Activated CD4-positive, alpha-beta T cell treated with anti-CD3 and anti-CD28 coated beads, Interleukin-2, amount 50 U/mL, for 48 hours (primary cell): Measurements from ENCODE around the gene DNER.
"Not testable (repeated sequence)": the region's sequence is repeated elsewhere in the genome, so short reads cannot be mapped to it uniquely, and the experiment has no call there.

Source experiments
- DNase-seq, 2 experiments: peaks; one replicate each; pipeline ENCODE4 v3.0.0-alpha.2; 2020

The DNER gene

DNA sequence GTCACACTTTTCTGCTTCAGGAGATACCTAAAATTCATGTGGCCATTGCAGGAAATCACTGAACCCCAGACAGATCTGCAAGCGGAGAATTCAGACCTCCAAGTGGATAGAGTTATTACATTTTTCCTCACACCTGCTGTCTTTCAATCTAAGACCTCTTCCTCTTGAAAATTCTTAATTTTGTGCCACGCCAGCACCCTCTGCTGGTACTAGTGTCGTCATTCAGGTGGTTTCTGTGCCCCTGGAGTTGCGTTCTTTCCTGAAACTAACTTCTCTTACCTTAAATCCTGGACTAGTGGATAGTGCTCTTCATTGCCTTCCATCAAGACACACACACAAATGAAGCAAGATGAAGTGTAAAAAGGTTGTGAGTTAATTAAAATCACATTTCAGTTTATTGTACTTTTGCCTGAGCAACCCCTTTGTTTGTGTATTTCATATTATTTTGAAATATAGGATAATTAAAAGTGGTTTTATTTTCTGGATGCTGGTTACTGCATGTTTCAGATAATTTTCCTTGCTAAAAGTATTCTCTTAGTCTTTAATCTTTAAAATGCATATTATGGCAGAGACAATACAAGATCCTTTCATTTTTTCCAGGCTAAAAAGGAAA lies 1.6 kb upstream of the DNER start:
- peak; percentile 32 to 43 for DNase-seq

DNA sequence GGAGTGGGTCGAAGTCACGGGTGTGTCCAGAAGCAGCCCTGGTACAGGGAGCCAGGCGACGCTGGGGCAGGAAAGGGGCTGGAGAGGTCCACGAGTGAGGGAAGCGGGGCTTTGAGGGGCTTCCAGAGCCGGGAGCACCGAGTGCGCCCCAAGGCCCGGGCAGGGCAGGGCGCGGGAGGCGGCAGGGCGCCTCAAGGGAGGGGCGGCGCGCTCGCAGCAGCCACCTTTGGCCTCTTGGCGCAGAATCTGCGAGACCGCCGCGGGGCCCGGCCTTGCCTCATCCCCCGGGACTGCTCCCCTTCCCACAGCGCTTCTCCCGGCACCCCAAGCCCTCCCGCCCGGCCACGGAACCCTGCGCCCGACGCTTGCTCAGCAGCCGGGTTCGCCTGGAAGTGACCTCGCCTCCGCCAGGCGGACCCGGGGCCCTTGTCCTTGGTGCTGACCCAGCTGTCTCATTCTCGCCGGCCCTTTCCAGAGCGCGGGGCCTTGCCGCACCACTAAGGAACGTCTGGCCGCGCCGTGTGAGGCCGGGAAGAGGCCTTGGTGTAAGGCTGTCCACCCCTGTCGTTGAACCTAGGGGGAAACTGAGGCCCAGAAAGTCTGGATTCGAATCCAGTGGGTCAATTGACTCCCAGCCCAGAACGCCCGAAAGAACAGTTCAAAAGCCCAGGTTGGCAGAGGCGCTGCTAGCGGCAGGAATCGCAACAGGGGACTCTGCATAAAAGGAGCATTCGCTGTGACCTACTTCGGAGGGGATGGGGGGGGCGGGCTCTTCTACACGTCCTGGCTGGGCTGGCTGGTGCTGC lies 584 bp upstream of the DNER start:
- DNase-seq, result peak; percentile 38 to 56

DNA sequence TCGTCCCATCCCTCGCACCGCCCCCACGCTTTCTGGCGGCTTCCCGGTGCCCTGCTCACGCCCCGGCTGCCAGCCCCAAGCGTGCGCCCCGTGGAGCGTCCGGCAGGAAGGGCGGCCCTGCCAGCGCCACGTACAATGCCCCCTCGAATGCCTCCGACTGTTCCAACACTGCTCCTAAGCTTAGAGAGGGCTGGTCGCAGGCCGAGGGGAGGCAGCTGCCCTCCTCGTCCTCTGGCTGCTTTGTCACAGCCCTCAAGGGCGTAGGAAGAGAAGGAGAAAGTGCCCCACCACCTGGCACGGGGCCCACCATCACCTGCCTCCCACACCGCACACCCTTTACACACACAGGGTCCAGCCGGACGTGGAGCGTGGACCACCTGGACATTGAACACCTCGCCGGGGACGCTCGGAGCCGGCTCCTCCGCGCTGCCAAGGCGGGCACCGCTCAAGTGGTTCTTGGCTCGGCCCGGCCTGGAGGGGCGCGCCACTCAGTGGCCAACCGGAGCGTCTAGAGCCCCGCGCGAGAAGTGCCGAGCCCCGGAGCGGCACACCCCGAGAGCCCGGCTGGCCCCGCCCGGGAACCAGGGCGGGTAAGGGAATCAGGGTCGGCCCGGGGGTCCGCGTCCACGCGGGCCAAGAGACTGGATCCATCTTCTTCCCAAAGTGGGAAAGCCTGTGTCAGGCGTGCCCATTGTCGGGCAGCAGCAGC lies 830 bp downstream of the DNER start:
- peak; percentile 7 to 14 for DNase-seq

DNA sequence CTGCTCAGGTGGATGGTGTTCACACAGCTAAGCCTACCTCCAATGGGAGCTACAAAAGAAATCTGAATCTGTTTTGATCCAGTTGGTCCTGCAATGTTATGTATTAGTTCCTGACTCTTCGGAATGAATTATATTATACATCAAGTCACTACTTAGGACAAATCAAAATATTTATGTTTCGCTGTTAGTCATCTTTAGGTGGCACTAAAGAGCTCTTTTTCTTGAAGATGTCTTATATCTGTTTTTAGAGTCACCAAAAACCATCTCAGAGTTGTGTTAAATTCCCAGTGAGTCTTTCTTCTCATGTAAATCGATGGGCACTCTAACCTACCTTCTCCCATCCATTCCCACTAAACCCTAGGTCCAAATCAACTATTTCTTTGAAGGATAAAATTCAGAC lies 2.2 kb downstream of the DNER start:
- no peak for DNase-seq

DNA sequence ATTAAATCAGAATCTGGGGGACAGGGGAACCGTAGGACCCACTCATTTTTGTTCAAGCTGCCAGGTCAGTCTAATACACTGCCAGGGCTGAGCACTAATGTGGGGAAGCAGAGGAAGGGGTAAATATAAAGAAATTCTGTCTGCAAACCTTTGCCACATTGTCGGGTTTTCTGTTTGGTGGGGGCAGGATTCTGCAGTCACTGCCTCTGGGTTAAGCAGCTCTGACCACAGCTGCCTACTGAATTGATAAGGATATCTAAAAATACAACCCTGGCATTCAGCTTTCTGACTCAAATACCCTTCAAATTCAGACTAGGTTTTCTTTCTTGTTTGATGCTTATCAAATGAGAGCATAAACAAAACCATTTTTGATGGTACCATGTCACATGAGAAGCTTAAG lies 6.0 kb downstream of the DNER start:
- no peak for DNase-seq

DNA sequence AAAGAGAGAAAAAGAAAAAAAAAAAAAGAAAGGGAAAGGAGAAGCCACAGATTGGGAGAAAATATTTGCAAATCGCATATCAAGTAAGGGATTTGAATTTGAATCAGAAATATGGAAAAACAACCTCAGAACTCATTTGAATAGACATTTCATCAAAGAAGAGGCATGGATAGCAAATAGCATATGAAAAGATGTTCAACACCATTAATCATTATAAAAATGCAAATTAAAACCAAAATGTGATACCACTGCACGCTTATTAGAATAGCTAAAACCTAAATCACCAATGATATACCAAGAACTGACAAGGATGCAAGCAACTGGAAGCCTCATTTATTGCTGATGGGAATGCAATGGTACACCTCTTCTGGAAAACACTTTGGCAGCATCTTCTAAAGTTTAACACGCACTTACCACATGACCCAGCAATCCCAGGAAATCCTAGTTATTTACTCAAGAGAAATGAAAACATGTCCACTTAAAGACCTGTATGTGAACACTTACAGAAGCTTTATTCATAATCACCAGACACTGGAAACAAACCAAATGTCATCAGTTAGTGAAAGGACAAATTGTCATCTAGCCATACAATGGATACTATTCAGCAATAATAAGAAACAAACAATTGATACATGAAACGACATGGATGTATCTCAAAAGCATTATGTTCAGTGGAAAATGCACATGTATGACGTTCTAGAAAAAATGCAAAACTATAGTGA lies 10.3 kb downstream of the DNER start:
- DNase-seq, result no peak

DNA sequence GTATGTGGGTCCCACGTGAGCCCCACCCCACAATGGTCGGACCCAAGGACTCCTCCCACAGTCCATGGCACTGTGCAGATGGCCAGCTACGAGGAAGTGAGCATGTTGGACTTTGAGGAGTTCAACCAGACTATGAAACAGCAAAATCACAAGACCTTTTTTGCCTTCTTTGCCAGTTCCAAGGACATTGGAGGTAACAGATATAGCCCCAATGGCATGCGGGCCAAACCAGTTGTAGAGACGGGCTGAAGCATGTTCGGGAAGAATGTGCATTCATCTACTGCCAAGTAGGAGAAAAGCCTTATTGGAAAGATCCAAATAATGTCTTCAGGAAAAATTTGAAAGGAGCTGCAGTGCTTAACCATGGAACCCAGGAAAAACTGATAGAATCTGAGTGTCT lies 12.6 kb downstream of the DNER start:
- no peak for DNase-seq

DNA sequence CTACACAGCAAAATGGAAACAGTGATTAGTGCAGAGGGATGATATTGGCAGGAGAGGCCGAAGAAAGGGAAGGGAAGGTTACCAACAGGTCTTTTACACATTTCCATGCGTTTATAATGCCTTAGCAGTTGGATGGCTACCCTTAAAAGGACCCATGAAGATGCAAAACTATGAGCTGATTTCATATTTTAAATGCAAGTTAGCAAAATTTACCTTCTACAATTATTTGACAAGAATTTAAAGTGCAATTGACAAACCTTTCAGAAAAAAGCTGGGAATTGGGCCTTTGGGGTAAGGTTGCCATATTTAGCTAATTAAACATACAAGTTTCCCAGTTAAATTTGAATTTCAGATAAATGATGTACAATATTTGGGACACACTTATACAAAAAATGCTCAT lies 13.3 kb downstream of the DNER start:
- DNase-seq, result no peak

DNA sequence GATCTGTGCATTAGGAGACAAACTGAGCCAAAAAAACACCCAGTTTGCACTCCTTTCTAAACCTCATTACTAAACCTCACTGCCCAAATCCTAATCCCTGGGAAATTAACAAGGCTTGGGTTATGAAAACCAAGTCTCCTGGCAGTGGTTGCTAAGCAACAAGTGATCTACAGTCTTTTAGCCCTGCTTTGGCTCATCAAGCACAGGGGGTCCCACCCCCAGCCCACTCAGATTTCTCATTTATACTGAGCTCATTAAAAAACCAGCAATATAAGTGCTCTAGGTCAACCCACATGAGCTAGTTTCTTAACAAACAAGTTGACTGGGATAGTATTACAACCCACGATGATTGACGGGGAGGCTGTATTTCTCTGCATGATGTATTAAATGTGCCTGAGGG lies 18.4 kb downstream of the DNER start:
- no peak for DNase-seq

DNA sequence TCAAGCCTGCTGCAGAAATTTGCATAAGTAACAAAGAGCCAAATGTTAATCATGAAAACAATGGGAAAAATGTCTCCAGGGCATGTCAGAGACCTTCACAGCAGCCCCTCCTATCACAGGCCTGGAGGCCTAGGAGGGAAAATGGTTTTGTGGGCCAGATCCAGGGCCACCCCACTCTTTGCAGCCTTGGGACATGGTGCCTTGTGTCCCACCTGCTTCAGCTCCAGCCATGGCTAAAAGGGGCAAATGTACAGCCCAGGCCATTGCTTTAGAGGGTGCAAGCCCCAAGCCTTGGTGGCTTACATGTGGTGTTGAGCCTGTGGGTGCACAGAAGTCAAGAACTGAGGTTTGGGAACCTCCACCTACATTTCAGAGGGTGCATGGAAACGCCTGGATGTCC lies 20.5 kb downstream of the DNER start:
- not testable (repeated sequence) for DNase-seq

DNA sequence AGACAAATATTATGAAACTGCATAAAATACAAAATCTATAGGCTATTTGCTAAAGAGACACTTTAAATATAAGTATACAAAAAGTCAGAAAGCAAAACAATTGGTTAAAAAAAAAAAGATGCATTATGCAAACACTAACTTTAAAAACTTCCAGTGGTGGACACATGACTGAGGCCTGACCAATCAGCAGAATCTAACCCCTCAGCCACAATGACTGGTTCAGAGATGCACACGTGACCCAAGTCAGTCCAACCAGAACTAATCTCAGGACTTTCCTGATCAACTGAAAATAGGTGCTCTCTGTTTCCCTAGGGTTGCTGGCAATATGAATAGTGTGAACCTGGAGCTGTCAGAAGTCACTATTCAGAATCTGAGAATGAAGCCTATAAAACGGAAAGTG lies 22.7 kb downstream of the DNER start:
- DNase-seq, result no peak

DNA sequence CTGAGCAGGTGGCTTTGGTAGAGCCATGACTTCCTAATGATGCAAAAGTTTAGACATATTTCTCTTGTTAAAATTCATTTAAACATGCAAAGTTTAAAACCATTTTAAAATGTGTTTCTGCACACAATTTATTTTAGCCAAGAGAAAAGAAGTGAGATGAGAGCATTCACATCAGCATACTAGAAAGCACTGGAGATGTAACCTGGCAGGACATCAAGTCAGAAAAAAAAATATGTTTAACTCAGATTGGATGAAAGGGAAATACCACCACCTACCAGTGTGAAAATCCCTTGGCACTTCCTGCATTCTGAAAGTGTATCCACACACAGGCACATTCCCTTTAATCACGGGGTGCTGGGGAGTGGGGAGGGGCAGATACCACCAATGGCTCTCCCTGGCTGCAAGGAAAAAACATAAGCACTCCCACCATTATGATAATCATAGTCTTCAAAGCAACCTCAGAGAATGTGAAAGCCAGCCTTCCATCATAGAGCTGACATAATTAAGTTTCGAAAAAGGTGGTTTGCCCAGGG lies 25.0 kb downstream of the DNER start:
- no peak for DNase-seq

DNA sequence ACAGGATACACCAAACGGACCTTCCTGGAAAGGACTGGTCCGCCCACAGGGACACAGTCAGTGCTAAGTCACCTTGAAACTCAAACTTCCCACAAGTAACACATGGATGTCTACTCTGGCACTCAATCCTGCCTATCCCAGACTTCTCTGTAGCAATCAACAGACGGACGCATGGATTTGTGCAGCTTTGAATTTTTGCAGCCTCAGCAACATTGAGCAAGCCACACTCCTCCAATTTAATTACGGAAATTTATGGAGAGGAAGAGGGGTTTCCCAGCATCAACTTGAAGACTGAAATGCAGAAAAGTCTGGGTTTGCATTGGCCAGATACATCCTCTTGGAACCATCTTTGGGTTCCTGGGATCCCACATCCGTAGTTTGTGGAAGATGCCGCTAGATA lies 26.2 kb downstream of the DNER start:
- DNase-seq, result no peak

DNA sequence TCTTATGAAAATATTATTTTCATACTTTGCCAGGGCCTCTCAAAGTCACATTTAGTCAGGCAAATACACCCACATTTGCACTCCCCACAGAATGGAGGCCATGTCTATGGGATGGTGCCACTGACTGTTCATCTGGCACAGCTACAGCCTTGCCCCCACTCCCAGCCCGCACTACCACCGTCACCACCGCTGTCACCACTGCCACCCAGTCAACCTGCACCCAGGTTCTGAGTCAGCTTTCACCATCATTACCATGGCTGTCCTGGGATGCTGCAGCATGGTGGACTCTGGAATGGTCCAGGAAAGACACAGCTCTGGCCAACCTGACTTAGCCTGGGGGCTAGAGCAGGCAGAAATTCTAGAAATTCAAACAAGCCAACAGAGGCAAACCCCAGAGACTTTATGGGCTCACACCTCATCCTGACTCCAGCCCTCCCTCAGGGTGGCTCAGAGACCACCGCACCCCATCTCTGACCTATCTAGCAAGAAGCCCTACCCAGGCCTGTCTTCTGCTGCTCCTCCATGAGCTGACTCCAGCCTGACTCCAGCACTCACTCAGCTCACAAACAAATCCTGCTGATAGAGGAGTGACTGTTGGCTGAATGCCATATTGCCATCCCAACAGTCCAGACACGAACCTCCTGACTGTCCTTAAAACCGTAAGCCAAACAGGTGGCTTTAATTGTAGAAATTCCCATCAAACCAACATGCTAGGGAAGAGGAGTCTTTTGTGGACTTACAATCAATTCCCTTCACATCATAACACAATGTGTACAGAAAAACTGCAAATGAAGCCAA lies 28.0 kb downstream of the DNER start:
- DNase-seq, result no peak

DNA sequence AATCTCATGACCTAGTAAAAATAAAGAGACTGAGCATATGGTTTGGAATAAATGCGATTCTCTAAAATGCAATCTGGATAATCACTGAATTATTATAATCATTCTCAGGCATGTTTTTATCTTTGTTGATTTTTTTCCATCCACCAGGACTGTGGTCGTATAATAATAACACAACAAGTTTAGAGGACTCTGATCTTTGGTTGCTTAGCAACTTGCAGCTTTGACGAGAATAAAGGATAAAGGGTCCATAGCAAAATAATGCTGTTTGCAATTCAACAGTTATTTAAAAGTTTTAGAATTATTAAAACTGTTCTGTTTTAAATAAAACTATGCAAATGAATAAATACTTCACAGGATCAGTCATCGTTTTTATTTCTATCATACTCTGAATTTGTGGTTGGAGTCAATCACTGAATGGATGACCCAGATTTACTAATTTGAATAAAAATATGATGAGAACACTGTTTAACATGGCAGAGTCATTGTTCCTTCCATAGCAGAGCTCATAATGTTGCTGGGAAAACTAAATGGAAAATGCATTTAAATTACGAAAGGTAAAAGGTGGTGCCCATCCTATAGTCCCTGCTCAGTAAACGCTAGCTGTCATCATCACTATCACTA lies 29.3 kb downstream of the DNER start:
- DNase-seq, result no peak

DNA sequence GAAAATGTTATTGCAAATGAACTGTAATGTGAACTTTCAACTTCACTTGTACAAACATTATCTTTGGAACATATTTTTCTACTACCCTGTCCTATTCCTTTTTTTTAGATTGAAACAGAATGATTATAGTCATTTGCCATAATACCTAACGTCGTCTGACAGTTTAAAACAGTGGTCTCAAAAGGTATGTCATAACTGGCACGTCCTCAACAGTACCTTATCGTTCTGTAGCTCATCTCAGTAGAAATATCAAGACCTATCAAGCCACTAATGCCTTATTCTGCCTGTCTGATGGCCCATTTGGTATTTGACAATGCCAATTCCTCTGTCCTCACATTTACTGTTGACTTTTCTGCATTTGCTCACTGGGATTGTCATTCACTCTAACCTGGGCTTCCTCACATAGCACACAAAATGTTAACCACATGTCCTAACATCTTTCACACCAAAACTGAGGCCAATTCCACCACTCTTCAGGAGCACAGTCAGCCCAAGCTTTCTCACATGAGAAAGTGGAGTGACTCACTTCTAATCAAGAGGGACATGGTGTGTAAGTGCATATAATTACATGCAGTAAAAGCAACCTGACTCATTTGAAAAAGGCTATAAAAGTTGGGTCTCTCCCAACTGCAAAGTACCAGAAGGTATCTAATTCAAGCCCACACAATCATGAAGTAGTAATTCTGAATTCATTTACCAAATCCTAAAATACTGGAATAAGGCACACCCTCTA lies 34.8 kb downstream of the DNER start:
- DNase-seq, result no peak

DNA sequence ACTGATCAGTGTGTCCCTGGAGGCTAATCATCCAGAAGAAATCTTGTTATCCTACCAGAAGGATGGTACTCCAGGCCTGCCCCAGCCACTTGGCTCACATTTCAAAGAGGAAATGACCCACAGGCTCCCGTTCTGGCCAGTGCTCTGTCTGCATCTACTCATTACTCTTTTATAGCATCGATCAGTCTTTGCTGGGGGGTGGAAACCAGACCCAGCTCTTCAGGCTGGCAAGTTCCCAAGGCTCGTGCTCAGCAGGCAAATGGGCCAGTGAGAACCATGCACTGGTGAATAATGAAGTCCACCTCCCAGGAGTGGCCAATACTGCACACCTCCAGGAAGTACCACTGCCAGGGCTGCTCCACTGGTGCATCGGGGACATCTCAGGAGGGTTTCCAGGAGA lies 38.8 kb downstream of the DNER start:
- DNase-seq, result no peak

DNA sequence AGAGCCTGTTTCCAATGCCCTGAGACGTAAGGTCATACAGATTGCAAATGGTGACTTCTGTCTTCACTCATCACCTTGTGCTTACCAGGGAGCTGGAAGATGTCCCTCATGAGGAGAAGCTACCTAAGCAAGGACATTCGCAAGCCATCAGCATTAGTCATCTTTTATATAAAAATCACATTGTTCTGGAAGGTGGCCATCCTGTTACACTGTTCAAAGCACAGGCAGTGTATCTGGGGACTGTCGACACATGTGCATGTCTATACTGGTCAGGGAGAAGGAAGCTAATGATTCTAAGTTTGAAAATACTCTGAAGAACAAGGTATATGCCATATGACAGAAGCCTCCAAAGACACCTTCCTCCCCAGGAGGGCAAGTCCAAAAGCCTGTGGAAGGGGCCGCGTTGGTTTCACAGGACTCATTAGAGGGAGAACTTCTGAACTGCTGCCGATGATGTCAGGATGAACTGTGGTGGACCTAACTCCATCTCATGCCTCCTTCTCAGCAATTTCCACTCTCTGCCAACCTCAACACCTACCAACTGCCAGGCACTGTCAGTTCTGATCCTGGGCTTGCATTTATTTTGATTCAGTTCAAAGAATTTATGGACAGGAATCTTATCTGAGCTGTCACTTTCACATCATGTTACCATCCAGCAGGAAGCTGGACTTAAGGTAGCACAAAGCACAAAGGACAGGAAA lies 39.4 kb downstream of the DNER start:
- DNase-seq, result no peak

DNA sequence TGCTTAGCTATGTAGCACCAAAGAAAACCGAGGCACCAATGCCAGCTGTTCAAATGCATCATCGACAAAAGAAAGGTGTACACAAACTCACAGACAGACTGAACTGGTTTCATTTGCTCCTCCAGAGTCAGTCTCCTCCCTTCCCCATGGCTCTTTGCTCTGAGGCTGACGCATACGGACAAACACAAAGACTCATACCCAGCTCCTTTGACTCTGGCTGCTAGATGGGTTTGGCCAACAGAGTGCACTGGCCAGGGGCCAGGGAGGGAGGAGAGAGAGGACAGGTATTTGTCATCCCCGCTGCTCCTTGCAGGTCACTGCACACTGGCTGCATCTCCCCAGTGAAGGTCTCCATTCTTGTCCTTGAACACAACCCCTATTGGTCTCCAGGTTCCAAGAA lies 40.7 kb downstream of the DNER start:
- no peak for DNase-seq

DNA sequence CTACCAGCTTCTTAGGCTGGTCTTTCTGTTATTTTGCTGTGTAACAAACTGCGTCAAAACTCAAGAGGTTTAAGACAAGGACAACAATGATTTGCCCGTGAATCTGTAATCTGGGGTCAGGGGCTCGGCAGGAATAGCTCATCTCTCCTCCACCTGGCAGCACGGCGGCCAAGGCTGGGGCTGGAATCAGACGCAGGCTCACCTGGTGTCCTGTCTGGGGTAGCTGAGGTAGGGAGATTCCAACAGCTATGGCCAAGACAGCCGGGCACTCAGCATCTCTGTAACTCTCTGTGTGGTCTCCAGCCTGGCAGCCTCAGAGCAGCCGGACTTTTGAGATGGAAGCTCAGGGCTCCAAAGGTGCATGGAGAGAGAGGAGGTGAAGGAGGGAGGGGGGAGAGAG lies 42.3 kb downstream of the DNER start:
- DNase-seq, result no peak

DNA sequence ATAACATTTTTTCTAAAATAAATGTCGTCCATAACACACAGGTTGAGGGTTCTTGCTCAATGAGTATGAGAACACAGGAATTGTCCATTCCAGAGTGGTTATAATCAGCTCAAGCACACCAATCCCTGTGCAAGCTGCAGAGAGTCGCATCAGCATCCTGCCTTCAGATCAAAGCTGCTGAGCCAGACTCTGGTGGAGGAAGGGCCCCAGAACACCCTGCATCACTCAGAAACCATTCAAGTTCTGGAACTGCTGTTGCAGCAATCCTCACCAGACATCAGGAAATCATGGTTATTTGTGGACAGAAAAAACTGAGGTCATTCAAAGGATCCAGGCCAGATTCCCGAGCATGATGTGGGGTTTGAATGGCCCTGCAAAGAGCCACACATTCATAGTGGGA lies 44.5 kb downstream of the DNER start:
- DNase-seq, result no peak
